ENCODE measurements around the gene NR3C1. TPM values are rescaled to one million over a fixed set of nuclear protein-coding genes. Genes with fewer than 3 reads are reported as not detected.

The NR3C1 gene
- total RNA-seq, 1 donor from 2014 or later = 0.17 TPM

GRCh38 chr5:143245929-143246561, 157.4 kb downstream of the NR3C1 start:
- no peak overlapping the region for H3K27ac ChIP-seq
- Mint-ChIP-seq H3K4me1 (no peaks in the 10 kb centered on the region), H3K9me3 (peaks cover 7% of the 10 kb centered on the region), H3K27me3 (ENCODE audit: insufficient read depth, low read depth) (peaks cover 4% of the 10 kb centered on the region), H3K4me3 (no peak overlapping the region), H3K27ac (no peak overlapping the region), H3K36me3 (no peaks in the 10 kb centered on the region)
- H3K79me2 ChIP-seq (ENCODE audit: low read depth) = no peaks in the 10 kb centered on the region
- H3K9me3 ChIP-seq (ENCODE audit: low read depth) = no peaks in the 10 kb centered on the region
- no peak for DNase-seq (ENCODE audit: low spot score)
- TF ChIP-seq EZH2phosphoT487 (IDR thresholded peaks at IDR 0.05) (no peak), EZH2 (IDR thresholded peaks at IDR 0.05) (no peak), CTCF (IDR thresholded peaks at IDR 0.05) (no peak)
- no peaks in the 10 kb centered on the region for H3K4me1 ChIP-seq
- no peak overlapping the region for H3K9ac ChIP-seq
- no peaks in the 10 kb centered on the region for H3K36me3 ChIP-seq
- H3K27me3 ChIP-seq = no peaks in the 10 kb centered on the region
- no peaks in the 10 kb centered on the region for H4K20me1 ChIP-seq (ENCODE audit: low read depth)
- H3K4me3 ChIP-seq = no peak overlapping the region
- no peak overlapping the region for H3K4me2 ChIP-seq
- H3F3A ChIP-seq (ENCODE audit: low read depth) = no peaks in the 10 kb centered on the region
- H2AFZ ChIP-seq (replicated peaks) = no peak overlapping the region

- H3K4me2 ChIP-seq = no peak overlapping the region
- DNase-seq (ENCODE audit: low spot score) = no peak
- no peak overlapping the region for H3K27ac Mint-ChIP-seq
- H4K20me1 ChIP-seq (ENCODE audit: low read depth) = no peaks in the 10 kb centered on the region
- H3K27me3 Mint-ChIP-seq (ENCODE audit: insufficient read depth, low read depth) = peaks cover 3% of the 10 kb centered on the region
- H3K9me3 ChIP-seq (ENCODE audit: low read depth) = no peaks in the 10 kb centered on the region
- H3K36me3 Mint-ChIP-seq = no peaks in the 10 kb centered on the region
- TF ChIP-seq EZH2phosphoT487 (IDR thresholded peaks at IDR 0.05) (no peak), CTCF (IDR thresholded peaks at IDR 0.05) (no peak), EZH2 (IDR thresholded peaks at IDR 0.05) (no peak)
- H3K4me1 ChIP-seq = no peaks in the 10 kb centered on the region
- no peak overlapping the region for H3K9ac ChIP-seq
- H3K4me3 ChIP-seq = no peak overlapping the region
- H3F3A ChIP-seq (ENCODE audit: low read depth) = no peaks in the 10 kb centered on the region
- H3K27ac ChIP-seq = no peak overlapping the region
- H3K4me3 Mint-ChIP-seq = no peak overlapping the region
- H3K79me2 ChIP-seq (ENCODE audit: low read depth) = no peaks in the 10 kb centered on the region
- no peak overlapping the region for H2AFZ ChIP-seq (replicated peaks)
- no peaks in the 10 kb centered on the region for H3K36me3 ChIP-seq
- H3K4me1 Mint-ChIP-seq = no peaks in the 10 kb centered on the region
- peaks cover 7% of the 10 kb centered on the region for H3K9me3 Mint-ChIP-seq
- H3K27me3 ChIP-seq = no peaks in the 10 kb centered on the region
Measured at GRCh38 chr5:143244990-143245389, 158.5 kb downstream of the NR3C1 start.

- Histone ChIP-seq H3K27me3 (no peaks in the 10 kb centered on the region), H3K79me2 (ENCODE audit: low read depth) (no peaks in the 10 kb centered on the region), H4K20me1 (ENCODE audit: low read depth) (no peaks in the 10 kb centered on the region), H3K36me3 (no peaks in the 10 kb centered on the region), H2AFZ (replicated peaks) (no peak overlapping the region), H3K4me2 (no peak overlapping the region), H3K9me3 (ENCODE audit: low read depth) (no peaks in the 10 kb centered on the region), H3K27ac (no peak overlapping the region), H3K4me1 (no peaks in the 10 kb centered on the region), H3K4me3 (no peak overlapping the region), H3F3A (ENCODE audit: low read depth) (no peaks in the 10 kb centered on the region), H3K9ac (no peak overlapping the region)
- peaks cover 3% of the 10 kb centered on the region for H3K27me3 Mint-ChIP-seq (ENCODE audit: insufficient read depth, low read depth)
- H3K27ac Mint-ChIP-seq = no peak overlapping the region
- peaks cover 7% of the 10 kb centered on the region for H3K9me3 Mint-ChIP-seq
- H3K4me1 Mint-ChIP-seq = no peaks in the 10 kb centered on the region
- no peak overlapping the region for H3K4me3 Mint-ChIP-seq
- no peak for DNase-seq (ENCODE audit: low spot score)
- no peak for TF ChIP-seq CTCF (IDR thresholded peaks at IDR 0.05)
- no peak for TF ChIP-seq EZH2 (IDR thresholded peaks at IDR 0.05)
- no peaks in the 10 kb centered on the region for H3K36me3 Mint-ChIP-seq
Measured at GRCh38 chr5:143244000-143244736, 159.3 kb downstream of the NR3C1 start.

All from neural progenitor cell (in vitro differentiated cells).